8988T (cell line): ENCODE data around the gene FAAP100.

Experiments
- DNase-seq: peaks from one replicate; pipeline ENCODE4 v3.0.0; 2011

FAAP100 gene

DNA sequence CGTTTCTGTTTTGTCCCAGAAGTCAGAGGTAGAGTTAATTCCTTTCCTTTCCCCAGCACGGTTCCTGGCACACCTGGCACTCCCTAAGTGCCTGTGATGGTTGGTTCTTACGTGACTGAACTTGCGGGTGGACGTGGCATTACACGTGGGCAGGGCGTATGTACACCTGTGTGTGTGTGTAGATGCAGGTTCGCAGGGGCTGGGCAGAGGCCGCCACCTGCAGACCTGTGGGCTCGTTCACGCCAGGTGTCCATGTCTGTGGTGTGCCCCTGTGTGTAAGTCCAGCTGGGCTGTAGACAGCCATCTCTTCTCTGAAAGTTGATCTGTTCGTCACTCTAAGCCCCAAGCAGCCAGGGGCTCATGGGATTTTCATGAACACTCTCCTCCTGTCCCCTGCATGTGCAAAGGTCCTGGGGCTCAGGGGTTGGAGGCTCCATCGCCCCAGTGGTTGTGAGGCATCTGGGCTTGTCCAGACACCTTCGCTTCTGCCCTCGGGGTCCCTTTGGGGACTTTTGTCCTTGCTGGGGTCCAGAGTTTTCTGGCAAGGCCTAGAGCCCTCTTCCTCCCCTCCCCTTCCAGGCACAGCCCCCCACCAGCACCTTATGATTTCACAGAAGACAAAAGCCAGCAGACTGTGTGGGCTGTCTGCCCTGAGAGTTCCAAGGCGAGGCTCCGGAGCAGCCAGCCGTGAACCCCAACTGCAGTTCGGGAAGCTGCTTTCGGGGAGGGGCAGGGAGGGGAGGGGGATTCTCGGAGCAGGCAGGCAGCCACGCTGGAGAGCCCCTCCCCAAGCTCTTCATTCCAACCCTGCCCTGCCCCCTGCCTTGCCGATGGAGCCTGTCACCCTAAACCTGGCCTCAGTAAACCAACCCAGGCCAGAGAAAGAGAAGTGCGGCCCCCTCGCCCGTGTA lies 29.4 kb downstream of the FAAP100 start:
- DNase-seq, result no peak

DNA sequence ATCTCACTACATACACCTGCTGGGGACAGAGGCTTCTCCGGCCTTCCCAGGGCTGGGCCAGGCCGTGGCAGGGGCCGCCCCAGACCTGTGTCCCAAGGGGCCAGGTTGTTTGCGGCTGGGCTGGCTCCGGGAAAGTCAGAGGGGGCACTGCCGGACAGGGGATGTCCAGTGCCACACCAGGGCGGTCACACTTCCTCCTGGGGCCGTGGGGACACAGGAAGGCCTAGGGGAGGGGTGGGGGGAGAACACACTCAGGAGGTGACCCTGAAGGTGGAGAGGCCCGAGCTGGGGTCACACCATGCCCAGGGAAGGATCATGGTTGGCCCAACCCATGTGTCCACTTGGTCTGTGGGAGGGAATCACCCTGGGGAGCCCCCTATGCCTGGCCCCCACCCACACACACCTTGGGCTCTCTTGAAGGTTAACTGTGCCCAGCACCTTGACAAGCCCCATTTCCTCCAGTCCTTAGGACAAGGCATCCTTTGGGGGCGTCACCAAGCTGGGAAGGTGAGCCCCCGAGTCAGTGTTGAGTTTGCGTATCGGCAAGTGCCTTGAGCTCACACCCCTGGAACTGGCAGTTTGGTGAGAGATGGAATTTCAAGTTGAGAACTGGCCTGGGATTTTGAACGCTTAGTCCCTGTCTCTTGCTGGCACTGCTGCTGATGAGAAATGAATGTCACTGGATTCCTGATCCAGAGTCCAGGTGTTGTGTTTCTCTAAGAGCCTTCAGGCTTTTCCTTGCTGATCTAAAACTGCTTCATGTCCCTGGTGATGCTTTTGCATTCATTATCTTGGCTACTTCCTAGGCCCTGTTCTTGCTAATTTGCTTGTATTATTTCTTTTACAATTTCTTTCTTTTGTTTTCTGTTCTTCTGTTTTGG lies 31.9 kb downstream of the FAAP100 start:
- no peak for DNase-seq

- DNase-seq, result no peak
These were observed 32.7 kb downstream of the FAAP100 start for GRCh38 chr17:81519284-81520020.

GRCh38 chr17:81518785-81519283 lies 33.3 kb downstream of the FAAP100 start:
- no peak for DNase-seq

DNA sequence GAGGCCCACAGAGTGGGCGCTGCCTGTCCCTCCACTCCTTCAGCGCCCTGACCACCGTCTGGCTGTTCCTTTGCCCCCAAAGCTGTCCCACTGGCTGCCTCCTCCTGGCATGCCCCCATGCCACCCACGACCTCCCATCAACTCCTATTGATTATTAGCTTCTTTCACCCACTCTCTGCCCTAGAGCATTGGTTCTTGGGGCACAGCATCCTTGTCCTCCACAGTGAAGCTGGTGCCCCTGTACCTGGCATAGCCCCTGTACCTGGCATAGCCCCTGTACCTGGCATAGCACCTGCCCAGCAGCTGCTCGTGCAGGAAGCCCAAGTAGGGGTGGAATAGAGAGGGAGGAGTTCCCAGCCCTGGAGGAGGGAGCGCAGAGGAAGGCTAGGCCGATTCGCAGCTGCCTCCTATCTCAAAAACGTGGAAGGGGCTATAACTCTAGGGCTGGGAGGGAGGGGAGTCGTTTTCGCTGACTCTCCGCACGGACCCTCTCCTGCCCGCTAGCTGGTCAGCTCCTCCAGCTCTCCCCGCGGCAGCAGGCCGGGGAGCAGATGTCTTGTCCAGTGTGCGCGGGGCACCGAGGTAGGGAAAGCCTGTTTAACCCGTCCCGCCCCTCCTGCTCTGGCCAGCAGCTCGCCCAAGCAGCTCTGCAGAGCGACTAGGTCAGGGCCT lies 33.9 kb downstream of the FAAP100 start:
- DNase-seq, result no peak

GRCh38 chr17:81517339-81518112 lies 34.6 kb downstream of the FAAP100 start:
- no peak for DNase-seq

GRCh38 chr17:81517009-81517338 lies 35.2 kb downstream of the FAAP100 start:
- no peak for DNase-seq

DNA sequence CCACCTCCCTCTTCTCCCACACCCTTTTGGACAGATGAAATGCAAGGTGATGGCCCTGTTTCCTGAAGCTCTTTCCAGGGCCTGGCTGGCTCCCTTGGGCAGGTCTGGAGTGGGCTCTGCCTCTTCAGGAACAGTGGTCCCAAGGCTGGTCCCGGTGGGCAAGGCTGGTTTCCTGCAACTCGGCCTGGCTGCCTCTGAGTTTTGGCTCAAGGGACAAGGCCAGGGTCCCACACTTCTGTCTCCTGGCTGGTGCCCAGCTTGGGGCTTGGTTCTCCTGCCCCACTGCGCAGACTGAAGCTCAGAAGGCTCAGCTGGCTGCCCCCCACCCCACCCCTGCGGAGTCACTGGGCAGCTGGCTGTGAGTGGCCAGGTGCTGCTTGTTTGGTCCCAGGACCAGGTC lies 35.7 kb downstream of the FAAP100 start:
- no peak for DNase-seq

DNA sequence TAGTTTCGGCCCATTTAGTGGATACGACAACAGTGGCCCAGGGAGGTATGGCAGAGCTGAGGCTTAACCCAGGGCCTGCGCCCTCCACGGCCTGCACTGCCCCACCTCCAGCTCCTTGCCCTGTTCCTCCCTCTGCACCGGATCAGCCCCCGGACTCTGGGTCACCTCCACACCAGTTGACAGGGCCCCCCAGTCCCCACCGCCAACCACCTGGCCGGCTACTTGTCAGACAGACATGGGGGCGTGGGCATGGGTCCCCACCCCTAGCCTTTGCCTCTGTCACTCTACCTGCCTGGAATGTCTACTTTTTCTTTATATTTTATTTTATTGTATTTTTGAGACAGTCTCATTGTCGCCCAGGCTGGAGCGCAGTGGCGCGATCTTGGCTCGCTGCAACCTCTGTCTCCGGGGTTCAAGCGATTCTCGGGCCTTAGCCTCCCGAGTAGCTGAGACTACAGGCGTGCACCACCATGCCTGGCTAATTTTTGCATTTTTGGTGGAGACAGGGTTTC lies 36.6 kb downstream of the FAAP100 start:
- no peak for DNase-seq

GRCh38 chr17:81514739-81515529 lies 37.2 kb downstream of the FAAP100 start:
- DNase-seq, result no peak

GRCh38 chr17:81514489-81514738 lies 37.7 kb downstream of the FAAP100 start:
- no peak for DNase-seq

DNA sequence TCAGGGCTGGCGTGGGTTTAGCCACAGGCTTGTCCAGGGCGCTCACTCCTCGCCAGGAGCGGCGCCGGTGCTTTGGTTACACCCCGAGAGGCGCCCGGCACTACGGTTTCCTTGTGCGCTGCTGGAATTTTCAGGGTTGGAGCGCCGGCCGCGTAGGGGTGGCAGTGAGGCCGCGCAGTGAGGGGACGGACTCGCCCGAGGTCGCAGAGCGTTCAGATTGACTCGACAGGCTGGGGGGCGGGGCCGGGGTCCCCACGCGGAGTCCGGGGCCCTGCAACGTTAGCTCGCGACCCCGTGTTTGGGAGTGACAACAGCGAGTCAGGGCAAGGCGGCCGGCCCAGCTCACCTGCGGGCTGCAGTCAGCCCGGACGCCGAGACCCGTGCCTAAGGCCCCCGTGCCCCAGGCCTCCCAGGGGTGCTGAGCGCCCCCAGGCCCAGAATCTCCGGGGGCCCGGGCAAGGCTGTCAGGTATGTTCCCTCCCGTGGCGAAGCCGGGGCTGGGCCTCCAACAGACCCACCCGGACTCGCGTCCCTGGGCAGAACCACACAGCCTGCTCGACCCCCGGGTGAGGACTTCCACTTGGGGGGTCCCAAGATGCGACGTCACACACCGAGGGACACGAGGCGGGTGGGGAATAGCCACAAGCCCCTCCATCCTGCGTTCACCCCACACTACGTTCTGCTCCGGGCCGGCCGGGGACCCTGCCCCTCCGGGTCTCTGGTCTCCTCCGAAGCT lies 38.2 kb downstream of the FAAP100 start:
- DNase-seq, result no peak

DNA sequence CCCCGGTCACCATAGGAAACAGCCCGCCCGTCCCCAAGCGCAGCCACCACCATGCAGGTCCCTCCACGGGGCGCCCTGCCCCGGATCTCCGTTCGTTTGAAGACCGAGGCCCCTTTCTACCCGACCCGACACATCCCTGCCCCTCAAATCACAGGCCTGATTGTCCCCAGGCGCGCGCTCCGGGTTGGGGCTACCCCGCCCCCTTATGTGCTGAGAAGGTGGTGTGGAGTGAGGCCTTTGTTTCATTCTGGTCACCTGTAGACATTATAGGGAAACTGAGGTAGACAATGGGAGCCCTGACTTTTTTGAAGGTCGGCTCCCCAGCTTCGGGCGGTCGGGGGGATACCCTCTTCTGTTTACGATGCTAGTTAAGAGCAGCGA lies 38.8 kb downstream of the FAAP100 start:
- no peak for DNase-seq

DNA sequence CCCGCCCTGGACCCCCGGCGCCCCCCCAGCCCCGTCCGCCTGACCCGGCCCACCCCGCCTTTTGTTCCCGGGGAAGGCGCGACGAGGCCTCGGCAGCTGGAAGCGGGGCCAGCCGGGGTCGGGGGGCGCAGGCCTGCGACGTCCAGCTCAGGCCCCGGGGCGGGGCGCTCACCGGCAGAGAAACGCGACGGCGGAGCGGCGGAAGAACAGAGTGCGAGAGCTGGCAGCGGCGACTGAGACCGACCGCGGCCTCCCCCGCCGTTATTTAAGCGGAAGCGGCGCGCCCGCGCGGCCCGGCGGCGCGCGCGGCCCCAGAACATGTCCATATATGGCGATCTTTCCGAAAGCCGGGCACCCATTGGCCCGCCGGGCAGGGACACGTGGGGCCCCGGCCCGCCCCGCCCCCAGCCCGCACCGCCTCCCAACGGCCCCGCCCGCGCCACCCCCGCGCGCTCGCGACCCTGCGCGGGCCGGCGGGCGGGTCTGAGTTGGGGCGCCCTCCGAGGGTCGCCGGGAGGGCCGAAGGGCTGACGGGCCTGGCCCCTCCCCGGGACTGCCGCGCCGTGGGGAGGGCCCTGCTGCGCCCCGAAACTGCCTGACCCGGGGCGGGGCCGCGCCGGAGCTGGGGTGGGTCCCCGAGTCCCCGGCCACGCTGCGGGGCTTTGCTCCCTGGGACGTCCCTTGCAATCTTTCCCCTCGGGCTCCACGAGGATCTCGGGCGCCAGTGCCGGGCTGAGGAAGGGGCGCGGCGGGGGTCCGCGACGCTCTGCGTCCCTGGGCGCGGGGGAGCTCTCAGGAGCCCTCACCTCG lies 39.4 kb downstream of the FAAP100 start, which contains the start of gene ACTG1:
Gene ACTG1 (minus strand): TSS at position 238 of the 810 bp plus-strand sequence. CDS start 445 bp downstream, outside the sequence.
- DNase-seq, result peak; percentile 91

GRCh38 chr17:81511804-81512561 lies 40.2 kb downstream of the FAAP100 start:
- DNase-seq, result no peak

DNA sequence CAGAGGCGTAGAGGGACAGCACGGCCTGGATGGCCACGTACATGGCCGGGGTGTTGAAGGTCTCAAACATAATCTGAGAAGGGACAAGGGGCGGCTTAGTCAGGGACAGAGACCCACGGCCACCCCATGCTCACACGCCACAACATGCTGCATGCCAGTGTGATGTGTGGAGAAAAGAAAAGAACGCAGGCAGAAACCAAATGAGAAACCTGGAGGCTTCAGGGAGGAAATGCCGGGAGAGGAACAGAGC lies 40.7 kb downstream of the FAAP100 start:
- DNase-seq, result no peak

- DNase-seq, result no peak
These were observed 41.2 kb downstream of the FAAP100 start for GRCh38 chr17:81510785-81511553.
